ENCODE measurements around the gene NFIX.

The NFIX gene

GRCh38 chr19:13083627-13084026, 88.4 kb downstream of the NFIX start:
- DNase-seq (ENCODE audit: extremely low spot score, insufficient read length, low read depth) (no peak), FAIRE-seq (no peak)

- no peak for FAIRE-seq
- no peak for DNase-seq (ENCODE audit: extremely low spot score, insufficient read length, low read depth)
Observed at GRCh38 chr19:13085666-13086065, 90.4 kb downstream of the NFIX start.

- DNase-seq (ENCODE audit: extremely low spot score, insufficient read length, low read depth): no peak
- FAIRE-seq: no peak
Observed at GRCh38 chr19:13086341-13086740, 91.1 kb downstream of the NFIX start.

- no peak for DNase-seq (ENCODE audit: extremely low spot score, insufficient read length, low read depth)
- no peak for FAIRE-seq
Observed at GRCh38 chr19:13087295-13087694, 92.0 kb downstream of the NFIX start.

- FAIRE-seq: no peak
Observed at GRCh38 chr19:13087795-13088537, 92.7 kb downstream of the NFIX start.

GRCh38 chr19:13089139-13089856, 94.0 kb downstream of the NFIX start:
- no peak for DNase-seq (ENCODE audit: extremely low spot score, insufficient read length, low read depth)
- no peak for FAIRE-seq

More at GRCh38 chr19:13087795-13088537, 92.7 kb downstream of the NFIX start:
- no peak for DNase-seq (ENCODE audit: extremely low spot score, insufficient read length, low read depth)

- FAIRE-seq: no peak
- no peak for DNase-seq (ENCODE audit: extremely low spot score, insufficient read length, low read depth)
Observed at GRCh38 chr19:13089857-13090507, 94.7 kb downstream of the NFIX start.

GRCh38 chr19:13090511-13091231, 95.4 kb downstream of the NFIX start:
- FAIRE-seq (no peak), DNase-seq (ENCODE audit: extremely low spot score, insufficient read length, low read depth) (no peak)

- FAIRE-seq (no peak), DNase-seq (ENCODE audit: extremely low spot score, insufficient read length, low read depth) (no peak)
Observed at GRCh38 chr19:13091400-13092157, 96.3 kb downstream of the NFIX start.

- DNase-seq (ENCODE audit: extremely low spot score, insufficient read length, low read depth) (no peak), FAIRE-seq (no peak)
Observed at GRCh38 chr19:13092158-13092543, 96.9 kb downstream of the NFIX start.

- DNase-seq (ENCODE audit: extremely low spot score, insufficient read length, low read depth) (no peak), FAIRE-seq (no peak)
Observed at GRCh38 chr19:13092606-13093235, 97.4 kb downstream of the NFIX start.

GRCh38 chr19:13093407-13094105, 98.3 kb downstream of the NFIX start:
- DNase-seq (ENCODE audit: extremely low spot score, insufficient read length, low read depth) (peak; percentile 70), FAIRE-seq (peak; percentile 93)

- no peak for DNase-seq (ENCODE audit: extremely low spot score, insufficient read length, low read depth)
- no peak for FAIRE-seq
Observed at GRCh38 chr19:13094106-13094504, 98.8 kb downstream of the NFIX start.

GRCh38 chr19:13094771-13095392, 99.6 kb downstream of the NFIX start:
- FAIRE-seq: no peak
- DNase-seq (ENCODE audit: extremely low spot score, insufficient read length, low read depth): no peak

GRCh38 chr19:13095393-13095784, 100.1 kb downstream of the NFIX start:
- DNase-seq (ENCODE audit: extremely low spot score, insufficient read length, low read depth): no peak
- no peak for FAIRE-seq

GRCh38 chr19:13095934-13096927, 101.0 kb downstream of the NFIX start:
- DNase-seq (ENCODE audit: extremely low spot score, insufficient read length, low read depth): no peak
- FAIRE-seq: no peak

GRCh38 chr19:13097033-13097462, 101.8 kb downstream of the NFIX start:
- DNase-seq (ENCODE audit: extremely low spot score, insufficient read length, low read depth): no peak
- FAIRE-seq: no peak
